GM12878 (cell line): ENCODE results near the gene COL25A1. TPM values are rescaled to one million over a fixed set of nuclear protein-coding genes. Genes with fewer than 3 reads are reported as not detected.

ENCODE experiments used
- ATAC-seq: fragments of 200-7000 bp; cut with Tn5 transposase; 3 replicates; pipeline ENCODE4 v1.9.1; 2020; ENCODE audit warnings: mild to moderate bottlenecking, moderate library complexity
- BruUV-seq: library from RNA; stranded (reverse); fragments of 400-500 nt; replicated peaks from 2 replicates; lab custom pipeline; 2021; lab: Mats Ljungman, UMichigan
- CTCF ChIA-PET: fragments of 300-600 bp; sonication (Branson Sonifier 250); formaldehyde crosslinking; extraction: SDS; loops from one replicate; lab custom pipeline; 2021; ENCODE audit warnings: inconsistent platforms; lab: Yijun Ruan, JAX
- POLR2A ChIA-PET: fragments of 350-600 bp; formaldehyde crosslinking; extraction: SDS; loops from one replicate; lab custom pipeline; 2021; ENCODE audit warnings: inconsistent platforms; lab: Charles Lee
- RAD21 ChIA-PET: fragments of 300-600 bp; sonication (Branson Sonifier 250); formaldehyde crosslinking; loops from one replicate; lab custom pipeline; 2023; ENCODE audit warnings: antibody characterized with exemption; ENCODE audit not compliant: unreplicated experiment; lab: Charles Lee
- SMC1A ChIA-PET: fragments of 300-600 bp; sonication (Branson Sonifier 250); formaldehyde crosslinking; loops from one replicate; lab custom pipeline; 2023; ENCODE audit not compliant: unreplicated experiment, uncharacterized antibody; lab: Charles Lee
- DNase-seq: peaks from one replicate; pipeline ENCODE4 v3.0.0-alpha.2; 2011; ENCODE audit warnings: low read depth, low spot score
- FAIRE-seq: peaks from 3 replicates; lab custom pipeline; 2011; peaks lifted over from hg19 to GRCh38; lab: Jason Lieb, UNC
- H2AFZ ChIP-seq: 2 replicates; pipeline ENCODE4 v1.6.0; 2011; ENCODE audit warnings: low read depth, low read length, control low read depth; ENCODE audit not compliant: control insufficient read depth
- H3K27ac ChIP-seq: 2 replicates; pipeline ENCODE4 v1.5.1; 2011; ENCODE audit warnings: control low read depth; ENCODE audit not compliant: control insufficient read depth, insufficient read depth
- H3K27me3 ChIP-seq, 2 experiments: replicated peaks in 1 of 2; 2 replicates each; pipeline versions ENCODE4 v1.6.0 to v1.6.1; 2011; ENCODE audit warnings: low read length in 1 of 2; ENCODE audit not compliant: control insufficient read depth in 2 of 2, insufficient read depth in 2 of 2
- H3K36me3 ChIP-seq, 2 experiments: 2 replicates each; pipeline ENCODE4 v1.5.1; 2011; ENCODE audit warnings: low read length in 1 of 2; ENCODE audit not compliant: control insufficient read depth in 2 of 2, insufficient read depth in 2 of 2
- H3K4me1 ChIP-seq: 2 replicates; pipeline ENCODE4 v1.6.1; 2011; ENCODE audit warnings: mild to moderate bottlenecking, low read length, moderate library complexity, mixed read lengths; ENCODE audit not compliant: control insufficient read depth, insufficient read depth
- H3K4me2 ChIP-seq: 2 replicates; pipeline ENCODE4 v1.6.0; 2011; ENCODE audit warnings: control low read depth; ENCODE audit not compliant: control insufficient read depth, insufficient read depth
- H3K4me3 ChIP-seq: fragments of 200-600 bp; sonication (generic); 2 replicates; pipeline ENCODE4 v1.5.1; 2016
- H3K79me2 ChIP-seq: 2 replicates; pipeline ENCODE4 v1.6.0; 2011; ENCODE audit warnings: low read length; ENCODE audit not compliant: control insufficient read depth, insufficient read depth
- H3K9ac ChIP-seq: 2 replicates; pipeline ENCODE4 v1.8.0; 2011; ENCODE audit warnings: low read length, control low read depth, mixed read lengths; ENCODE audit not compliant: control insufficient read depth, insufficient read depth
- H3K9me3 ChIP-seq: replicated peaks from 3 replicates; pipeline ENCODE4 v1.5.1; 2011; ENCODE audit warnings: mild to moderate bottlenecking, low read length; ENCODE audit not compliant: control insufficient read depth, insufficient read depth
- H4K20me1 ChIP-seq: 2 replicates; pipeline ENCODE4 v1.6.0; 2011; ENCODE audit not compliant: control insufficient read depth, insufficient read depth
- BCL11A ChIP-seq: IDR thresholded peaks from 2 replicates; pipeline ENCODE4 v1.6.1; 2011; ENCODE audit warnings: low read depth, low read length
- HCFC1 ChIP-seq: fragments of 150-350 bp; IDR thresholded peaks from 2 replicates; pipeline ENCODE4 v1.6.1; 2014; ENCODE audit warnings: low read length
- HDAC2 ChIP-seq: fragments of 200-600 bp; sonication (generic); IDR thresholded peaks from 2 replicates; pipeline ENCODE4 v1.6.1; 2017
- MEF2A ChIP-seq: IDR thresholded peaks from 2 replicates; pipeline ENCODE4 v1.6.1; 2011; ENCODE audit warnings: low read depth, mild to moderate bottlenecking, low read length, moderate library complexity; ENCODE audit not compliant: insufficient read depth
- MXI1 ChIP-seq: fragments of 150-350 bp; IDR thresholded peaks from 2 replicates; pipeline ENCODE4 v1.6.1; 2011; ENCODE audit warnings: low read depth, mild to moderate bottlenecking, inconsistent platforms, low read length, improper control_type of control experiment
- MYC ChIP-seq: IDR thresholded peaks from 2 replicates; pipeline ENCODE4 v1.6.1; 2011; ENCODE audit warnings: mild to moderate bottlenecking, low read length, moderate library complexity, inconsistent platforms; ENCODE audit not compliant: insufficient read depth, insufficient replicate concordance, insufficient read length, severe bottlenecking
- NFYB ChIP-seq: IDR thresholded peaks from 2 replicates; pipeline ENCODE4 v1.6.1; 2011; ENCODE audit warnings: low read depth, mild to moderate bottlenecking, low read length, improper control_type of control experiment, moderate library complexity; ENCODE audit not compliant: insufficient read depth
- POU2F2 ChIP-seq: IDR thresholded peaks from 3 replicates; pipeline ENCODE4 v1.6.1; 2011; ENCODE audit warnings: low read depth, mild to moderate bottlenecking, low read length, borderline replicate concordance
- RB1 ChIP-seq: fragments of 450-650 bp; formaldehyde crosslinking; IDR thresholded peaks from 2 replicates; pipeline ENCODE4 v1.6.1; 2017; ENCODE audit warnings: mild to moderate bottlenecking, borderline replicate concordance
- RBBP5 ChIP-seq: fragments of 200-600 bp; sonication (generic); conservative IDR thresholded peaks from 2 replicates; pipeline ENCODE4 v1.6.1; 2016
- RUNX3 ChIP-seq: IDR thresholded peaks from 2 replicates; pipeline ENCODE4 v1.6.1; 2012; ENCODE audit warnings: low read length, inconsistent platforms
- STAT3 ChIP-seq: IDR thresholded peaks from 2 replicates; pipeline ENCODE4 v1.6.1; 2011; ENCODE audit warnings: low read depth, low read length, improper control_type of control experiment
- TCF12 ChIP-seq: IDR thresholded peaks from 2 replicates; pipeline ENCODE4 v1.6.1; 2011; ENCODE audit warnings: low read depth, mild to moderate bottlenecking, low read length
- WGBS: methylation state at CpG from one replicate; pipeline ENCODE4 v1.1.6; 2016; ENCODE audit warnings: low lambda C conversion rate; ENCODE audit not compliant: insufficient replicate concordance, insufficient coverage; ENCODE audit errors: missing lambda C conversion rate; 5-methylcytosine and 5-hydroxymethylcytosine counted together
- in situ Hi-C: fragments of 300-500 bp; cut with MboI; formaldehyde crosslinking; loops from 9 replicates; pipeline ENCODE4 v1.14.3; 2018; ENCODE audit warnings: mixed read lengths
- intact Hi-C: fragments of 100-400 bp; cut with micrococcal nuclease; formaldehyde crosslinking; loops from one replicate; pipeline ENCODE4 v1.14.2; 2022; ENCODE audit not compliant: unreplicated experiment
- polyA plus RNA-seq, 11 experiments: library from polyadenylated mRNA; depleted of rRNA in 4 of 11; unstranded in 6 of 11; stranded (reverse) in 5 of 11; fragments of >200 nt; fragmentation: Nextera tagmentation in 4 of 11; fragmentation: Illumina TruSeq in 1 of 11; extraction: Ambion mirVana in 4 of 11; extraction: Trizol in 1 of 11; gene quantifications; 1 replicate in 1 of 11; 2 replicates in 10 of 11; pipeline versions ENCODE4 v1.2.1 to v1.2.3, GENCODE V29; 2011 to 2016; ENCODE audit warnings: inconsistent platforms in 2 of 11, missing spikeins in 2 of 11, low read depth in 1 of 11
- total RNA-seq, 4 experiments: library from RNA; depleted of rRNA in 3 of 4; stranded (reverse); fragments of >200 nt in 3 of 4; fragmentation: Illumina TruSeq in 1 of 4; extraction: Trizol in 1 of 4; gene quantifications; 2 replicates each; pipeline versions ENCODE4 v1.2.1 to v1.2.3, GENCODE V29; 2013 to 2021
- TF ChIP-seq, protein P1 (sequence below): fragments of 450-650 bp; formaldehyde crosslinking; IDR thresholded peaks from 2 replicates; pipeline ENCODE4 v1.5.0; 2022; ENCODE audit warnings: mild to moderate bottlenecking, missing genetic modification characterization
- TF ChIP-seq, protein P2 (sequence below): IDR thresholded peaks from 2 replicates; pipeline ENCODE4 v1.6.1; 2011; ENCODE audit warnings: mild to moderate bottlenecking, low read depth, low read length, moderate library complexity; ENCODE audit not compliant: insufficient replicate concordance
- TF ChIP-seq, protein P3 (sequence below): IDR thresholded peaks from 2 replicates; pipeline ENCODE4 v1.6.1; 2012; ENCODE audit warnings: low read depth, low read length, improper control_type of control experiment
- TF ChIP-seq, protein P4 (sequence below): fragments of 450-650 bp; IDR thresholded peaks from 2 replicates; pipeline ENCODE4 v1.6.1; 2017; ENCODE audit warnings: mild to moderate bottlenecking

COL25A1 gene
- total and polyA plus RNA-seq, 10 of the 15 experiments (the other 5 are each of a cell fraction or from before 2014, with no cell fraction given): 0.01 to 0.26 (median 0.12) TPM; not detected in 6

DNA sequence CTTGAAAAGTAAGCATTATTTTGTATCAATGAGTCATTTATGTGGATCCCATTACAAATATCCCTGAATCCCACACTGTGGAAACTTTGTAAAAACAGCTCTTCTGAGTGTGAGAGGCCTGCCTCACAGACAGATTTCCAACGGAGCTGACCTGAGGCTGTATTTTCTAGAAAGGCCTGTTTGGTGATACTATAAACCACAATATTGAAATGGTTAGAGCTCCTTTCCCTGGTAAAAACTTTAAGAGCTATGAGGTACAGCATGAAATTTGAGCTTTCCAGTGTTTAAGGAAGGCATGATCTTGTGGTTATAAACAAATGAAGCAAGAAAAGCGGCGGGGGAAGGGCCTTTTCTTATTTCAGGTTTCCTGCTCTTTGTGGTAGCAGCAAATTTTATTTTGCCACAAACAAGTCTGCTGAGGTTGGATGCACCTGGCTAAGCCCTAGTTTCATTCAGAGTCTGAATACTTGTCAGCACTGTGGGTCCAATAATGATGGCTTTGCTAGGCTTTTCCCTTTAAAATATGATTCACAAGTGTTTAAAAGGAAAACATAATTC is 452.8 kb downstream of the COL25A1 start:
- no peak overlapping the region for H3K4me3 ChIP-seq
- no peak overlapping the region; the same call in 1 of the 2 replicates for H2AFZ ChIP-seq
- H3K79me2 ChIP-seq: no peaks in the 10 kb centered on the region
- SMC1A ChIA-PET: no interaction called here
- ATAC-seq (peak; percentile 68), FAIRE-seq (peak; percentile 7), DNase-seq (peak; percentile 13)
- no peak overlapping the region for H3K9ac ChIP-seq
- POLR2A ChIA-PET: no interaction called here
- in situ Hi-C loops (loop anchor here (10.0 kb wide), 1 partner anchor 555 kb away; no protein-coding TSS in a partner anchor), intact Hi-C loops (no loop called here)
- H3K27me3 ChIP-seq: no peaks in the 10 kb centered on the region
- H3K4me1 ChIP-seq: peaks cover 4% of the 10 kb centered on the region; the same call in 1 of the 2 replicates
- H4K20me1 ChIP-seq: no peaks in the 10 kb centered on the region
- WGBS: 15% methylated on average over 3 of the region's 3 CpGs
- RAD21 ChIA-PET: interaction anchor here (1.0 kb wide), 1 partner anchor 449 kb away, joined by 5 read pairs; no protein-coding TSS in a partner anchor
- H3K27ac ChIP-seq: no peak overlapping the region
- CTCF ChIA-PET: no interaction called here
- no peaks in the 10 kb centered on the region for H3K9me3 ChIP-seq
- TF ChIP-seq STAT3 (no peak), TCF12 (no peak), BCL11A (no peak), RUNX3 (peak; percentile 65; the same call in 1 of the 2 replicates), HDAC2 (no peak), POU2F2 (0 out of 3 replicates have a peak, but pooled peaks have one; percentile 7), MEF2A (no peak), MYC (no peak), RBBP5 (no peak), RB1 (no peak), HCFC1 (no peak), NFYB (no peak), MXI1 (no peak)
- TF ChIP-seq, protein P1, sequence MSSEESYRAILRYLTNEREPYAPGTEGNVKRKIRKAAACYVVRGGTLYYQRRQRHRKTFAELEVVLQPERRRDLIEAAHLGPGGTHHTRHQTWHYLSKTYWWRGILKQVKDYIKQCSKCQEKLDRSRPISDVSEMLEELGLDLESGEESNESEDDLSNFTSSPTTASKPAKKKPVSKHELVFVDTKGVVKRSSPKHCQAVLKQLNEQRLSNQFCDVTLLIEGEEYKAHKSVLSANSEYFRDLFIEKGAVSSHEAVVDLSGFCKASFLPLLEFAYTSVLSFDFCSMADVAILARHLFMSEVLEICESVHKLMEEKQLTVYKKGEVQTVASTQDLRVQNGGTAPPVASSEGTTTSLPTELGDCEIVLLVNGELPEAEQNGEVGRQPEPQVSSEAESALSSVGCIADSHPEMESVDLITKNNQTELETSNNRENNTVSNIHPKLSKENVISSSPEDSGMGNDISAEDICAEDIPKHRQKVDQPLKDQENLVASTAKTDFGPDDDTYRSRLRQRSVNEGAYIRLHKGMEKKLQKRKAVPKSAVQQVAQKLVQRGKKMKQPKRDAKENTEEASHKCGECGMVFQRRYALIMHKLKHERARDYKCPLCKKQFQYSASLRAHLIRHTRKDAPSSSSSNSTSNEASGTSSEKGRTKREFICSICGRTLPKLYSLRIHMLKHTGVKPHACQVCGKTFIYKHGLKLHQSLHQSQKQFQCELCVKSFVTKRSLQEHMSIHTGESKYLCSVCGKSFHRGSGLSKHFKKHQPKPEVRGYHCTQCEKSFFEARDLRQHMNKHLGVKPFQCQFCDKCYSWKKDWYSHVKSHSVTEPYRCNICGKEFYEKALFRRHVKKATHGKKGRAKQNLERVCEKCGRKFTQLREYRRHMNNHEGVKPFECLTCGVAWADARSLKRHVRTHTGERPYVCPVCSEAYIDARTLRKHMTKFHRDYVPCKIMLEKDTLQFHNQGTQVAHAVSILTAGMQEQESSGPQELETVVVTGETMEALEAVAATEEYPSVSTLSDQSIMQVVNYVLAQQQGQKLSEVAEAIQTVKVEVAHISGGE (CRISPR knock-in tag): no peak
- TF ChIP-seq, protein P2, sequence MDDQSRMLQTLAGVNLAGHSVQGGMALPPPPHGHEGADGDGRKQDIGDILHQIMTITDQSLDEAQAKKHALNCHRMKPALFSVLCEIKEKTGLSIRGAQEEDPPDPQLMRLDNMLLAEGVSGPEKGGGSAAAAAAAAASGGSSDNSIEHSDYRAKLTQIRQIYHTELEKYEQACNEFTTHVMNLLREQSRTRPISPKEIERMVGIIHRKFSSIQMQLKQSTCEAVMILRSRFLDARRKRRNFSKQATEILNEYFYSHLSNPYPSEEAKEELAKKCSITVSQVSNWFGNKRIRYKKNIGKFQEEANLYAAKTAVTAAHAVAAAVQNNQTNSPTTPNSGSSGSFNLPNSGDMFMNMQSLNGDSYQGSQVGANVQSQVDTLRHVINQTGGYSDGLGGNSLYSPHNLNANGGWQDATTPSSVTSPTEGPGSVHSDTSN: no peak
- TF ChIP-seq, protein P3, sequence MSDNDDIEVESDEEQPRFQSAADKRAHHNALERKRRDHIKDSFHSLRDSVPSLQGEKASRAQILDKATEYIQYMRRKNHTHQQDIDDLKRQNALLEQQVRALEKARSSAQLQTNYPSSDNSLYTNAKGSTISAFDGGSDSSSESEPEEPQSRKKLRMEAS: no peak
- TF ChIP-seq, protein P4, sequence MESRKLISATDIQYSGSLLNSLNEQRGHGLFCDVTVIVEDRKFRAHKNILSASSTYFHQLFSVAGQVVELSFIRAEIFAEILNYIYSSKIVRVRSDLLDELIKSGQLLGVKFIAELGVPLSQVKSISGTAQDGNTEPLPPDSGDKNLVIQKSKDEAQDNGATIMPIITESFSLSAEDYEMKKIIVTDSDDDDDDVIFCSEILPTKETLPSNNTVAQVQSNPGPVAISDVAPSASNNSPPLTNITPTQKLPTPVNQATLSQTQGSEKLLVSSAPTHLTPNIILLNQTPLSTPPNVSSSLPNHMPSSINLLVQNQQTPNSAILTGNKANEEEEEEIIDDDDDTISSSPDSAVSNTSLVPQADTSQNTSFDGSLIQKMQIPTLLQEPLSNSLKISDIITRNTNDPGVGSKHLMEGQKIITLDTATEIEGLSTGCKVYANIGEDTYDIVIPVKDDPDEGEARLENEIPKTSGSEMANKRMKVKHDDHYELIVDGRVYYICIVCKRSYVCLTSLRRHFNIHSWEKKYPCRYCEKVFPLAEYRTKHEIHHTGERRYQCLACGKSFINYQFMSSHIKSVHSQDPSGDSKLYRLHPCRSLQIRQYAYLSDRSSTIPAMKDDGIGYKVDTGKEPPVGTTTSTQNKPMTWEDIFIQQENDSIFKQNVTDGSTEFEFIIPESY: no peak
- H3K36me3 ChIP-seq: no peaks in the 10 kb centered on the region
- no TSS peak for BruUV-seq
- H3K4me2 ChIP-seq: peak overlapping the region; percentile 47; the same call in 1 of the 2 replicates
